ENCODE measurements around the gene D2HGDH. TPM values are rescaled to one million over a fixed set of nuclear protein-coding genes. Genes with fewer than 3 reads are reported as not detected.

The D2HGDH gene
- total and polyA plus RNA-seq, 7 donors: 6.0 to 36.9 (median 12.0) TPM

- no peak for DNase-seq
- peaks cover 7 to 96% (median 47%) of the 10 kb centered on the region in 4 donors for H3K36me3 ChIP-seq
Measured at GRCh38 chr2:241708879-241709278, 25.6 kb upstream of the D2HGDH start.

GRCh38 chr2:241719093-241719492 lies 15.3 kb upstream of the D2HGDH start:
- Histone ChIP-seq H3K4me1 (no peaks in the 10 kb centered on the region), H3K4me3 (no peak overlapping the region), H3K27me3 (no peaks in the 10 kb centered on the region), H3K27ac (no peak overlapping the region), H3K36me3 (peaks cover 10 to 83% (median 32%) of the 10 kb centered on the region in 4 donors), H3K9me3 (no peaks in the 10 kb centered on the region)
- WGBS, 2 donors: 95 to 97% methylated on average over 16 of the region's 16 CpGs
- intact Hi-C loops (cut with DNase I): no loop called here
- TF ChIP-seq EP300 (IDR thresholded peaks at IDR 0.05) (no peak), POLR2A (IDR thresholded peaks at IDR 0.05) (no peak), POLR2AphosphoS5 (IDR thresholded peaks at IDR 0.05) (no peak), CTCF (IDR thresholded peaks at IDR 0.05) (no peak)
- no peak for DNase-seq

More at GRCh38 chr2:241708879-241709278, 25.6 kb upstream of the D2HGDH start:
- Histone ChIP-seq H3K4me1 (peaks cover 0 to under 1% (median under 1%) of the 10 kb centered on the region in 4 donors), H3K4me3 (no peak overlapping the region), H3K27me3 (no peaks in the 10 kb centered on the region), H3K9me3 (peaks cover 0 to under 1% (median 0%) of the 10 kb centered on the region in 4 donors), H3K27ac (no peak overlapping the region)
- TF ChIP-seq EP300 (IDR thresholded peaks at IDR 0.05): no peak
- TF ChIP-seq POLR2AphosphoS5 (IDR thresholded peaks at IDR 0.05): no peak
- no peak for TF ChIP-seq CTCF (IDR thresholded peaks at IDR 0.05)
- no peak for TF ChIP-seq POLR2A (IDR thresholded peaks at IDR 0.05)
- WGBS, 2 donors: 89 to 92% methylated on average over 10 of the region's 10 CpGs
- intact Hi-C loops (cut with DNase I): loop anchor here (10.0 kb wide), 1 partner anchor 354 kb away; the partner anchor contains the start of gene FARP2

- Histone ChIP-seq H3K9me3 (no peaks in the 10 kb centered on the region), H3K27me3 (no peaks in the 10 kb centered on the region), H3K27ac (no peak overlapping the region), H3K36me3 (peaks cover 10 to 85% (median 26%) of the 10 kb centered on the region in 4 donors), H3K4me3 (no peak overlapping the region), H3K4me1 (no peaks in the 10 kb centered on the region)
- TF ChIP-seq POLR2AphosphoS5 (IDR thresholded peaks at IDR 0.05) (no peak), POLR2A (IDR thresholded peaks at IDR 0.05) (no peak), CTCF (IDR thresholded peaks at IDR 0.05) (no peak), EP300 (IDR thresholded peaks at IDR 0.05) (no peak)
- WGBS, 2 donors: 97 to 98% methylated on average over 19 of the region's 19 CpGs
- no peak for DNase-seq
- intact Hi-C loops (cut with DNase I): no loop called here
Measured at GRCh38 chr2:241720099-241720498, 14.3 kb upstream of the D2HGDH start.

- H3K4me1 ChIP-seq: no peaks in the 10 kb centered on the region
- H3K4me3 ChIP-seq: no peak overlapping the region
- 94 to 96% methylated on average over 15 of the region's 15 CpGs for WGBS, 2 donors
- H3K9me3 ChIP-seq: no peaks in the 10 kb centered on the region
- no peak overlapping the region for H3K27ac ChIP-seq
- TF ChIP-seq POLR2AphosphoS5 (IDR thresholded peaks at IDR 0.05) (no peak), EP300 (IDR thresholded peaks at IDR 0.05) (no peak), POLR2A (IDR thresholded peaks at IDR 0.05) (no peak), CTCF (IDR thresholded peaks at IDR 0.05) (no peak)
- H3K36me3 ChIP-seq: peaks cover 10 to 88% (median 26%) of the 10 kb centered on the region in 4 donors
- no peaks in the 10 kb centered on the region for H3K27me3 ChIP-seq
- DNase-seq: no peak
- intact Hi-C loops (cut with DNase I): no loop called here
Measured at GRCh38 chr2:241720560-241720959, 13.9 kb upstream of the D2HGDH start.

- TF ChIP-seq EP300 (IDR thresholded peaks at IDR 0.05): no peak
- no peak for TF ChIP-seq POLR2A (IDR thresholded peaks at IDR 0.05)
- no peak for TF ChIP-seq POLR2AphosphoS5 (IDR thresholded peaks at IDR 0.05)
- TF ChIP-seq CTCF (IDR thresholded peaks at IDR 0.05): no peak
- intact Hi-C loops (cut with DNase I): no loop called here
- Histone ChIP-seq H3K27me3 (no peaks in the 10 kb centered on the region), H3K4me1 (no peaks in the 10 kb centered on the region), H3K36me3 (peaks cover 10 to 78% (median 26%) of the 10 kb centered on the region in 4 donors), H3K27ac (no peak overlapping the region), H3K9me3 (no peaks in the 10 kb centered on the region), H3K4me3 (no peak overlapping the region)
- no peak for DNase-seq
- WGBS, 2 donors: 93 to 98% methylated on average over 12 of the region's 12 CpGs
Measured at GRCh38 chr2:241721852-241722251, 12.6 kb upstream of the D2HGDH start.

Data from sigmoid colon (tissue), 7 donors.